HL-60 (cell line): Measurements from ENCODE around the gene RCBTB1.

Experiments used
- DNase-seq, 2 experiments: peaks; one replicate each; pipeline ENCODE4 v3.0.0-alpha.2; 2010 to 2020; ENCODE audit warnings: low read depth in 1 of 2, low spot score in 1 of 2
- H3K27ac ChIP-seq: fragments of 250-450 bp; sonication (Bioruptor Pico); replicated peaks from 2 replicates; pipeline ENCODE4 v1.5.1; 2020; ENCODE audit warnings: mild to moderate bottlenecking, moderate library complexity
- H3K27me3 ChIP-seq: fragments of 250-450 bp; sonication (Bioruptor Pico); 2 replicates; pipeline ENCODE4 v1.5.1; 2021; ENCODE audit warnings: mild to moderate bottlenecking, moderate library complexity; ENCODE audit not compliant: insufficient read depth, poor library complexity, severe bottlenecking
- H3K4me3 ChIP-seq: replicated peaks from 2 replicates; pipeline ENCODE4 v1.5.1; 2011; ENCODE audit warnings: mild to moderate bottlenecking, control low read depth, low read length; ENCODE audit not compliant: insufficient read depth
- GABPA ChIP-seq: IDR thresholded peaks from 2 replicates; pipeline ENCODE4 v1.6.1; 2012; ENCODE audit warnings: low read depth
- POLR2AphosphoS5 ChIP-seq: IDR thresholded peaks from 2 replicates; pipeline ENCODE4 v1.6.1; 2012; ENCODE audit warnings: low read depth
- SPI1 ChIP-seq: IDR thresholded peaks from 2 replicates; pipeline ENCODE4 v1.6.1; 2012; ENCODE audit warnings: low read depth, mild to moderate bottlenecking, borderline replicate concordance
- TF ChIP-seq, protein P1 (sequence below): IDR thresholded peaks from one replicate; pipeline ENCODE4 v1.5.1; 2011; ENCODE audit warnings: low read length, control low read depth, inconsistent platforms; ENCODE audit not compliant: insufficient read depth
- TF ChIP-seq, protein P2 (sequence below): IDR thresholded peaks from 2 replicates; pipeline ENCODE4 v1.6.1; 2012; ENCODE audit warnings: low read depth; ENCODE audit not compliant: insufficient replicate concordance

Gene RCBTB1

DNA sequence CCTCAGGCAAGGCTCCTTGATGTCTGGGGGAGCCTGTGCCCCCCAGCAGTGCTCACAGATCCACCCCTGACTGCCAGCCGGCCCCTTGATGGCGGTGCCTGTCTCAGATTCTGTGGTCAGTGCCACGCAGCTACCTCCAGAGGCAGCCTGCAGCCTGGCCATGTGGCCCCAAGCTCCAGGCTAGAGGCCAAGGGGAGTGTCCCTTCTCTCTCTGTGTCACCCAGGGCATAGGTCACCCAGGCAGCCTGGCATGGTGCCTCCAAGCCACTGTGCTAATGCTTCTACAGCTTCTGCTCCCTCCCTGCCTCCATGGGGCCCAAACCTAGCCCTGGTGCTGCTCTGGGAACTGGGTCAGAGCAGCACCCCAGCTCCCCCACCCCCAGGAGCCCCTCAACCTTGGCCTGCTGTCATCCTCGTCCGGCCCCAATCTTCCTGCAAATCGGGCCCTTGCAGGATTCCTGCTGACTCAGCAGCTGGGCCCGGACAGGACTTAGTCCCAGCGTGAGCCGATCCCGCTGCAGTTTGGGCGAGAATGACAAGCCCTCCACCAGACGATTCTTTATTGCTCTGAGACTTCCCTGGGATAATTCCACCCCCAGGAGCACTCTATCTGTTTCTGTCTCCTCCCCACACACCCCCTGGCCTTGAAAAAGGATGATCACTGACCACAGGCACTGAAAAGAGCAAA is 40.2 kb upstream of the RCBTB1 start:
- H3K4me3 ChIP-seq, result no peak overlapping the region
- H3K27me3 ChIP-seq, result no peaks in the 10 kb centered on the region
- TF ChIP-seq, protein P1, sequence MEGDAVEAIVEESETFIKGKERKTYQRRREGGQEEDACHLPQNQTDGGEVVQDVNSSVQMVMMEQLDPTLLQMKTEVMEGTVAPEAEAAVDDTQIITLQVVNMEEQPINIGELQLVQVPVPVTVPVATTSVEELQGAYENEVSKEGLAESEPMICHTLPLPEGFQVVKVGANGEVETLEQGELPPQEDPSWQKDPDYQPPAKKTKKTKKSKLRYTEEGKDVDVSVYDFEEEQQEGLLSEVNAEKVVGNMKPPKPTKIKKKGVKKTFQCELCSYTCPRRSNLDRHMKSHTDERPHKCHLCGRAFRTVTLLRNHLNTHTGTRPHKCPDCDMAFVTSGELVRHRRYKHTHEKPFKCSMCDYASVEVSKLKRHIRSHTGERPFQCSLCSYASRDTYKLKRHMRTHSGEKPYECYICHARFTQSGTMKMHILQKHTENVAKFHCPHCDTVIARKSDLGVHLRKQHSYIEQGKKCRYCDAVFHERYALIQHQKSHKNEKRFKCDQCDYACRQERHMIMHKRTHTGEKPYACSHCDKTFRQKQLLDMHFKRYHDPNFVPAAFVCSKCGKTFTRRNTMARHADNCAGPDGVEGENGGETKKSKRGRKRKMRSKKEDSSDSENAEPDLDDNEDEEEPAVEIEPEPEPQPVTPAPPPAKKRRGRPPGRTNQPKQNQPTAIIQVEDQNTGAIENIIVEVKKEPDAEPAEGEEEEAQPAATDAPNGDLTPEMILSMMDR, result no peak
- TF ChIP-seq POLR2AphosphoS5 (no peak), GABPA (no peak), SPI1 (no peak)
- TF ChIP-seq, protein P2, sequence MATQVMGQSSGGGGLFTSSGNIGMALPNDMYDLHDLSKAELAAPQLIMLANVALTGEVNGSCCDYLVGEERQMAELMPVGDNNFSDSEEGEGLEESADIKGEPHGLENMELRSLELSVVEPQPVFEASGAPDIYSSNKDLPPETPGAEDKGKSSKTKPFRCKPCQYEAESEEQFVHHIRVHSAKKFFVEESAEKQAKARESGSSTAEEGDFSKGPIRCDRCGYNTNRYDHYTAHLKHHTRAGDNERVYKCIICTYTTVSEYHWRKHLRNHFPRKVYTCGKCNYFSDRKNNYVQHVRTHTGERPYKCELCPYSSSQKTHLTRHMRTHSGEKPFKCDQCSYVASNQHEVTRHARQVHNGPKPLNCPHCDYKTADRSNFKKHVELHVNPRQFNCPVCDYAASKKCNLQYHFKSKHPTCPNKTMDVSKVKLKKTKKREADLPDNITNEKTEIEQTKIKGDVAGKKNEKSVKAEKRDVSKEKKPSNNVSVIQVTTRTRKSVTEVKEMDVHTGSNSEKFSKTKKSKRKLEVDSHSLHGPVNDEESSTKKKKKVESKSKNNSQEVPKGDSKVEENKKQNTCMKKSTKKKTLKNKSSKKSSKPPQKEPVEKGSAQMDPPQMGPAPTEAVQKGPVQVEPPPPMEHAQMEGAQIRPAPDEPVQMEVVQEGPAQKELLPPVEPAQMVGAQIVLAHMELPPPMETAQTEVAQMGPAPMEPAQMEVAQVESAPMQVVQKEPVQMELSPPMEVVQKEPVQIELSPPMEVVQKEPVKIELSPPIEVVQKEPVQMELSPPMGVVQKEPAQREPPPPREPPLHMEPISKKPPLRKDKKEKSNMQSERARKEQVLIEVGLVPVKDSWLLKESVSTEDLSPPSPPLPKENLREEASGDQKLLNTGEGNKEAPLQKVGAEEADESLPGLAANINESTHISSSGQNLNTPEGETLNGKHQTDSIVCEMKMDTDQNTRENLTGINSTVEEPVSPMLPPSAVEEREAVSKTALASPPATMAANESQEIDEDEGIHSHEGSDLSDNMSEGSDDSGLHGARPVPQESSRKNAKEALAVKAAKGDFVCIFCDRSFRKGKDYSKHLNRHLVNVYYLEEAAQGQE, result no peak
- H3K27ac ChIP-seq, result no peak overlapping the region
- no peak for DNase-seq

DNA sequence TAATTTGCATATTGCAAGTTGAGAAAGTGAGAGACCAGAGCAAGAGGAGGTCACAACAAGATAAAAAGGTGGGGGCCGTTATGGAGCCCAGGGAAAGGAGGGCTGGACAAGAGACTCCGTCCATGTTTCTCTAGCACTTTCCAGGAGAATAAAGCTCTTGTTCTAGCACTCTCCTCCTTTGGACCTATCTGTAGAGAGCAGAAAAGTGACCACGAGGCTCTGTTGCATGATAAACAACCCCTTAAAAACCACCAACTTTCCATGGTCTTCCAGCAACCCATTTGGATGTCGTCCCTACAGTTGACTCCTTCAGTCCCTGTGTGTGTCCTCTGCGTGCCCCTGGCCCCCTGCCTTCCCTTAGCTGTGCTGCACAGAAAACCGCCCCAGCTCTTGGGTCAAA is 38.9 kb upstream of the RCBTB1 start:
- no peak overlapping the region for H3K27ac ChIP-seq
- TF ChIP-seq SPI1, result no peak
- H3K27me3 ChIP-seq, result no peaks in the 10 kb centered on the region
- no peak for DNase-seq
- H3K4me3 ChIP-seq, result no peak overlapping the region

DNA sequence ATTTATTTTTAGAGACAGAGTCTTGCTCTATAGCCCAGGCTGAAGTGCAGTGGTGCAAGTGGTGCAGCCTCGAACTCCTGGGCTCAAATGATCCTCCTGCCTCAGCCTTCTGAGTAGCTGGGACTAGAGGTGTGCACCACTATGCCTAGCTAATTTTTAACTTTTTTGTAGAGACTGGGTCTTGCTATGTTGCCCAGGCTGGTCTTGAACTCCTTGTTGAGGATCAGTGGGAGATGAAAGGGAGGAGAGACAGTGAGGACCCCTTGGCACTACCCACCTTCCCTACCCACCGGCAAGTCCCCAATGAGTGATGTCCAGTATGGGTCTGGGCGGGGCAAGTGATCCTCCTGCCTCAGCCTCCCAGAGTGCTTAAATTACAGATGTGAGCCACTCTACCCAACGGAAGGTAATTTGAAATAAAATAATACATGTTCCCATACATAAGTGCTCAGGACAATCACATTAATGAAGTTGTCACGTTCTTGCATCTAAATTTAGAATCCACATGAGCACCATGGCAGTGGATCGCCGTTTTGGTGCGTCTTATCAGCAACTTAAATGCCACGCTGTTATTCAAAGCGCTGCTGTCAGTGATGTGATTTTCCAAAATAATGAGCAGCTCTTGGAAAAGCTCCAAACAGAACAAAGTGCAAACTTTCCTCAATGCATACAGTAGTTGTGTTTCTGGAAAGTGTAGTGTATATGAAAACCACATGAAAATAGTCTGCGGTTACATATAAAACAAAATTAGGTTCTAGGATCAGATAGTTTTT is 37.0 kb upstream of the RCBTB1 start:
- TF ChIP-seq, protein P2, result no peak
- TF ChIP-seq GABPA (no peak), POLR2AphosphoS5 (no peak), SPI1 (no peak)
- TF ChIP-seq, protein P1, result no peak
- Histone ChIP-seq H3K4me3 (no peak overlapping the region), H3K27ac (no peak overlapping the region), H3K27me3 (no peaks in the 10 kb centered on the region)
- DNase-seq, result no peak

DNA sequence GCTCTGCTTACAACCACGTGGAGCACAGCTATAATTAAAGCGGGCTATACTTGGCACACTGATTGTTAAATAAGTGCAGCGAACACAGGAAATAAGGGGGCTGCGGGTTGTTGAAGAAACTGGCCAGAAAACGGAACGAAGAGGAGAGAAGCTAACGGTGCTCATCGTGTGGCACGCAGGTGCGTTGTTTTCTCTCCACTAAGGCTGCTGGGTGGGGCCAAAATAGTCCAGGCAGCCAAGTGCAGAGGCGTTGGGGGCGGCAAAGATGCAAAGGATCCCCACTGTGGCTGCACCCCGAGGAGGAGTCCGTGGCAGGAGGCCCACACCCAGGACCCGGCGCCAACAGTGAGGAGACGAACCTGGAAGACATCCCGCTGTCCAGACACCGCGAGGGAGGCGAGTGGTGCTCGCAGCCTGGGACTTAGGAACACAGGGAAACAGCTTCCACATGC is 34.8 kb upstream of the RCBTB1 start:
- TF ChIP-seq, protein P1, result no peak
- TF ChIP-seq SPI1 (no peak), GABPA (no peak), POLR2AphosphoS5 (no peak)
- TF ChIP-seq, protein P2, result no peak
- no peak for DNase-seq
- H3K4me3 ChIP-seq, result no peak overlapping the region
- no peak overlapping the region for H3K27ac ChIP-seq
- no peaks in the 10 kb centered on the region for H3K27me3 ChIP-seq
